SK-N-SH treated with all-trans-retinoic acid at 6 μM for 48 hours (cell line): ENCODE results near the gene MAPK12.

ENCODE experiments used
- ATAC-seq: fragments of 200-7000 bp; cut with Tn5 transposase; 3 replicates; pipeline ENCODE4 v1.9.1; 2020; ENCODE audit warnings: mild to moderate bottlenecking, moderate library complexity
- BACH2 ChIP-seq: fragments of 250-450 bp; sonication (Bioruptor Pico); IDR thresholded peaks from 2 replicates; pipeline ENCODE4 v1.9.0; 2021; ENCODE audit warnings: mild to moderate bottlenecking, borderline replicate concordance
- ESRRG ChIP-seq: fragments of 250-450 bp; sonication (Bioruptor Pico); IDR thresholded peaks from 2 replicates; pipeline ENCODE4 v1.6.1; 2021; ENCODE audit warnings: mild to moderate bottlenecking
- ISL1 ChIP-seq: fragments of 250-450 bp; sonication (Bioruptor Pico); IDR thresholded peaks from 2 replicates; pipeline ENCODE4 v2.1.2; 2022; ENCODE audit warnings: mild to moderate bottlenecking, moderate library complexity
- OSR1 ChIP-seq: fragments of 250-450 bp; sonication (Bioruptor Pico); IDR thresholded peaks from 2 replicates; pipeline ENCODE4 v1.8.0; 2022; ENCODE audit warnings: moderate library complexity, mild to moderate bottlenecking, inconsistent platforms
- PATZ1 ChIP-seq: fragments of 250-450 bp; sonication (Bioruptor Pico); IDR thresholded peaks from 2 replicates; pipeline ENCODE4 v1.8.0; 2020; ENCODE audit warnings: mild to moderate bottlenecking, moderate library complexity, borderline replicate concordance
- PPARA ChIP-seq: fragments of 250-450 bp; sonication (Bioruptor Pico); IDR thresholded peaks from 2 replicates; pipeline ENCODE4 v1.5.0; 2020; ENCODE audit warnings: mild to moderate bottlenecking, borderline replicate concordance
- SNAI2 ChIP-seq: fragments of 250-450 bp; sonication (Bioruptor Pico); IDR thresholded peaks from 2 replicates; pipeline ENCODE4 v1.5.0; 2020; ENCODE audit warnings: mild to moderate bottlenecking, moderate library complexity
- TCF4 ChIP-seq: fragments of 250-450 bp; sonication (Bioruptor Pico); IDR thresholded peaks from 2 replicates; pipeline ENCODE4 v1.8.0; 2021; ENCODE audit warnings: mild to moderate bottlenecking, moderate library complexity, borderline replicate concordance
- TOX ChIP-seq: fragments of 250-450 bp; sonication (Bioruptor Pico); IDR thresholded peaks from 2 replicates; pipeline ENCODE4 v1.8.0; 2021; ENCODE audit warnings: mild to moderate bottlenecking, moderate library complexity, borderline replicate concordance
- TSHZ2 ChIP-seq: fragments of 250-450 bp; sonication (Bioruptor Pico); IDR thresholded peaks from 2 replicates; pipeline ENCODE4 v1.5.0; 2020; ENCODE audit warnings: mild to moderate bottlenecking, moderate library complexity
- ZFP3 ChIP-seq: fragments of 250-450 bp; sonication (Bioruptor Pico); IDR thresholded peaks from 2 replicates; pipeline ENCODE4 v1.5.0; 2020; ENCODE audit warnings: mild to moderate bottlenecking, moderate library complexity
- ZFP30 ChIP-seq: fragments of 450-650 bp; formaldehyde crosslinking; IDR thresholded peaks from 2 replicates; pipeline ENCODE4 v1.5.0; 2022; ENCODE audit warnings: mild to moderate bottlenecking, moderate library complexity
- ZNF8 ChIP-seq: fragments of 450-650 bp; formaldehyde crosslinking; IDR thresholded peaks from 2 replicates; pipeline ENCODE4 v1.5.0; 2020; ENCODE audit warnings: mild to moderate bottlenecking, moderate library complexity

The MAPK12 gene

GRCh38 chr22:50203288-50203687 lies 58.2 kb downstream of the MAPK12 start:
- TF ChIP-seq SNAI2 (CRISPR knock-in tag), result no peak
- no peak for TF ChIP-seq TOX
- TF ChIP-seq ZFP3, result no peak
- no peak for TF ChIP-seq ISL1 (CRISPR knock-in tag)
- no peak for TF ChIP-seq ZNF8 (CRISPR knock-in tag)
- TF ChIP-seq TCF4 (CRISPR knock-in tag), result no peak
- no peak for TF ChIP-seq BACH2 (CRISPR knock-in tag)
- TF ChIP-seq PATZ1, result no peak
- TF ChIP-seq ESRRG (CRISPR knock-in tag), result no peak
- no peak for TF ChIP-seq TSHZ2 (CRISPR knock-in tag)
- TF ChIP-seq OSR1 (CRISPR knock-in tag), result no peak
- no peak for TF ChIP-seq PPARA (CRISPR knock-in tag)
- TF ChIP-seq ZFP30 (CRISPR knock-in tag), result no peak
- no peak for ATAC-seq
